ENCODE data around the gene PDLIM5.

PDLIM5 gene

DNA sequence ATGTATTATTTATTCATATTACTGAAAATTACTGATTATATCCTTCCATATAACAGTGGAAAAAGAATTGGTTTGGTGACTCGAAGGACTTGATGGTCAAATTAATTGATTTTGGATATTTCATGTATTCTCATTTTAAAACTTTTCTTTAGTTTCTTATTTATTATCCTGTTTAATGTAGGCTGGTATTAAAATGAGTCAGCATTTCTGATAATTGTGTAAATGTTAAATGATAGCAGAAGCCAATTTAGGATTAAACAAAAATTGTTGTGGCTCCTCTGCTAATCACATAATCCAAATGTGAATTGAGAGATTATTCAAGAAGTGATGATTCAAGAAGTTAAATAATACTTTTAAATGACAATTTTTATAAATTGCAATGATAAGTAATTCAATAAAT is 38.7 kb downstream of the PDLIM5 start:
- TF ChIP-seq, protein P1, sequence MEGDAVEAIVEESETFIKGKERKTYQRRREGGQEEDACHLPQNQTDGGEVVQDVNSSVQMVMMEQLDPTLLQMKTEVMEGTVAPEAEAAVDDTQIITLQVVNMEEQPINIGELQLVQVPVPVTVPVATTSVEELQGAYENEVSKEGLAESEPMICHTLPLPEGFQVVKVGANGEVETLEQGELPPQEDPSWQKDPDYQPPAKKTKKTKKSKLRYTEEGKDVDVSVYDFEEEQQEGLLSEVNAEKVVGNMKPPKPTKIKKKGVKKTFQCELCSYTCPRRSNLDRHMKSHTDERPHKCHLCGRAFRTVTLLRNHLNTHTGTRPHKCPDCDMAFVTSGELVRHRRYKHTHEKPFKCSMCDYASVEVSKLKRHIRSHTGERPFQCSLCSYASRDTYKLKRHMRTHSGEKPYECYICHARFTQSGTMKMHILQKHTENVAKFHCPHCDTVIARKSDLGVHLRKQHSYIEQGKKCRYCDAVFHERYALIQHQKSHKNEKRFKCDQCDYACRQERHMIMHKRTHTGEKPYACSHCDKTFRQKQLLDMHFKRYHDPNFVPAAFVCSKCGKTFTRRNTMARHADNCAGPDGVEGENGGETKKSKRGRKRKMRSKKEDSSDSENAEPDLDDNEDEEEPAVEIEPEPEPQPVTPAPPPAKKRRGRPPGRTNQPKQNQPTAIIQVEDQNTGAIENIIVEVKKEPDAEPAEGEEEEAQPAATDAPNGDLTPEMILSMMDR (IDR thresholded peaks at IDR 0.05; ENCODE audit: low read depth, low read length), result no peak

DNA sequence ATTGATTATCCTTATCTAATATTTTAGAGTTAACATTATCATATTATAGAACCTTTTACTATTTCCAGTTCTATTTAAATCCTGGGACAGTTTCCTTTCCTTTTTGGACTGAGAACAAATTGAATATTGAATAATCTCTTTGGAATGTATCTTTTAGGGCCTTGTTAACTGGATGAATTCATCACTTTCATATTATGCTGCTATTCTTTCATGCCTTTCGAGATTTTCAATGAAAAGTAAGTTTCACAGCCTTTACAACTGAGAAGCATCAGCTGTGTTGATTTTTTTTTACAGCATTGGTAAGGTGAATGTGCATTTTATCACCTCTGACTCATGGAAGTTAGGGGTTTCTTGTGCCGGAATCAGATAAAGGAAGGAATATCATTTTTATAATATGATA is 39.6 kb downstream of the PDLIM5 start:
- TF ChIP-seq, protein P1 (IDR thresholded peaks at IDR 0.05; ENCODE audit: low read depth, low read length), result no peak
- H3K4me3 ChIP-seq (ENCODE audit: low read depth, low read length), result no peak overlapping the region

More for the DNA sequence above, 38.7 kb downstream of the PDLIM5 start:
- H3K4me3 ChIP-seq (ENCODE audit: low read depth, low read length), result no peak overlapping the region

DNA sequence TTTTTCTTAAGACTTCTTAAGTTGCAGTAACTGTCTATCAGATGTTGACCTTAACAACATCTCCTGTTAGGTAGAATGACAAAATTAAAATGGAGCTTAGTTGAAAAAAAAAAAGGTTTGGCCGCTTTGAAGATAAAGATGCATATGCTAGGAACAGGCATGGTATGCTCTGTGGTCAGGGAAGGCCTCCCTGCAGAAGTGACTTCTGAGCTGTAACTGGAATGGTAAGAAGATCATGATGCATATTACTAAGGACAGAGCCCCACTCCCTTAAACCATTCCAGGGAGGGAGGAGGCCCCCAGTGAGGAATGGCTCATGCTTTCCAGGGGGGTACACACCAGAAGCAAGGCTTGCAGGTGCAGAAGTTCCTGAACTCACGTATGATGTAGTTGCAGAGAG is 43.7 kb downstream of the PDLIM5 start:
- TF ChIP-seq, protein P1 (IDR thresholded peaks at IDR 0.05; ENCODE audit: low read depth, low read length), result no peak
- H3K4me3 ChIP-seq (ENCODE audit: low read depth, low read length), result no peak overlapping the region

DNA sequence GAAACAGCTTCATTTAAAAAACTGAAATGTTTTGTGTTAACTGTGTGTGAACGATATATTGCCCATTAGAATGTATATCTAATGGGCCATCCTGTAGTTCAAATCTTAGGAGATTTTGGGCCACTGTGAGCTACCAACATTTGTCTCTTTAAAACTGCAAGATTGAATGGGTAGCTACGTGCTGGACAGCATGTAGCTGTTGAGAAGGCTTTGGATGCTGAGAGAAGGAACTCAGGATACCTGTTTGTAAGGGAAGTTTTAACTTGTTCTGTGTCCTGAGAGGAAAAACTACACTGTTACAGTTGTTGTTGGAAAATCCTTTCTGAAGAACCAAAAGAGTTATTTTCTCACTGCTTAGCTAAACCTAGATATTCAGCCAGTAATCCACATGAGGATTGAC is 45.9 kb downstream of the PDLIM5 start:
- no peak overlapping the region for H3K4me3 ChIP-seq (ENCODE audit: low read depth, low read length)
- TF ChIP-seq, protein P1 (IDR thresholded peaks at IDR 0.05; ENCODE audit: low read depth, low read length), result no peak

DNA sequence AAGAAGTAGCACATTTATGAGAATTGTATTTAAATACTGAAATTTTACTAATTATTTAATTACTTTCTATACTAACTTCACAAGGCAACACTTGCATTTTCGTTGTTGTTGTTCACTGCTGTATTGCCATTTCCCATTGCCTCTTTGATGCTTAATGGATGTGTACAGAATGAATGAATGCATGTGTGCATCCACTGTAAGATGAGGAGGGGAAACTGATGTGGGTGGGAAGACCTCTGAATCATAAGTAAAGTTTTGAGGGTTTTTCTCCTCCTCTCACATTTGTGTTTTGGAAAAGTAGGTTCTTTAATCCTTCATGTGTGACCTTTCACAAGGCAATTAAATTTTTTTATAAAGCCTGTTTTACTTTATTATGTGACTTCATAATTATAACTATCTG is 46.8 kb downstream of the PDLIM5 start:
- TF ChIP-seq, protein P1 (IDR thresholded peaks at IDR 0.05; ENCODE audit: low read depth, low read length), result no peak
- H3K4me3 ChIP-seq (ENCODE audit: low read depth, low read length), result no peak overlapping the region

DNA sequence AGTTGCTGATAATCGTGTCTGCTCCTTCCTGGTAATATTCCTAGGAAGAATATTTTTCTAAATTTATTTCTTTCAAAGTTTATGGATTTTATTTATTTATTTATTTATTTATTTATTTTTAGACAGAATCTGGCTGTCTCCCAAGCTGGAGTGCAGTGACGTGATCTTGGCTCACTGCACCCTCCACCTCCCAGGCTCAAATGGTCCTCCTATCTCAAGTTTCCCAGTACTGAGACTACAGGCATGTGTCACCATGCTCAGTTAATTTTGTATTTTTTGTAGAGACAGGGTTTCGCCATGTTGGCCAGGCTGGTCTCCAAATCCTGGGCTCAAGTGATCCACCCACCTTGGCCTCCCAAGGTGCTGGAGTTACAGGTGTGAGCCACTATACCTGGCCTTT is 48.9 kb downstream of the PDLIM5 start:
- no peak overlapping the region for H3K4me3 ChIP-seq (ENCODE audit: low read depth, low read length)
- TF ChIP-seq, protein P1 (IDR thresholded peaks at IDR 0.05; ENCODE audit: low read depth, low read length), result no peak

DNA sequence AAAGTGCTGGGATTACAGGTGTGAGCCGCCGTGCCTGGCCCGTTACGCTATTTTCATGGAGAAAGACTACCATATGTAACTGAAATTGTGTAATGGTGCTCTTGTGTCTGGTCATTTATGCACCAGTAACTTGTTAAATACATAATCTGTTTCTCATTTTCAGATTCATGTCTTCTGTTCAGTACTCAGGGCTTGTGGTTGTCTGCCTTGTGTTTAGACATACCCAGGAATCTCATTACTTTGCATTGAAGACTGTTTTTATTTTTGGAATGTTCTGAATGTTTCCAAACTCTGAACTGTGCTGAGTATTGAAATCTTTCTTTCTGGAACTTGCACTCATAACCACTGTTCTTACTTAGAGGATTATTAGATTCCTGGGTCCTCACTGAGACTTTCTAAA is 52.8 kb downstream of the PDLIM5 start:
- no peak overlapping the region for H3K4me3 ChIP-seq (ENCODE audit: low read depth, low read length)
- TF ChIP-seq, protein P1 (IDR thresholded peaks at IDR 0.05; ENCODE audit: low read depth, low read length), result no peak

Measured in WI38 (cell line).